KMS-11 (cell line): ENCODE measurements around the gene MYG1.

Source experiments
- H2AFZ ChIP-seq: fragments of 200-600 bp; sonication (generic); 2 replicates; pipeline ENCODE4 v1.6.1; 2016; ENCODE audit warnings: antibody characterized with exemption, mixed run types, low read depth
- H3K27ac ChIP-seq: fragments of 200-600 bp; sonication (generic); 2 replicates; pipeline ENCODE4 v1.6.1; 2016; ENCODE audit warnings: mild to moderate bottlenecking, mixed run types
- H3K27me3 ChIP-seq: fragments of 200-600 bp; sonication (generic); 2 replicates; pipeline ENCODE4 v1.6.1; 2017; ENCODE audit warnings: mild to moderate bottlenecking, low read depth, mixed run types, moderate library complexity; ENCODE audit not compliant: insufficient read depth
- H3K36me3 ChIP-seq: fragments of 200-600 bp; sonication (generic); 2 replicates; pipeline ENCODE4 v1.6.1; 2017; ENCODE audit warnings: mild to moderate bottlenecking, mixed run types; ENCODE audit not compliant: insufficient read depth
- H3K4me1 ChIP-seq: fragments of 200-600 bp; sonication (generic); 2 replicates; pipeline ENCODE4 v1.6.1; 2016; ENCODE audit warnings: mild to moderate bottlenecking, low read depth, mixed run types; ENCODE audit not compliant: poor library complexity, severe bottlenecking
- H3K4me2 ChIP-seq: fragments of 200-600 bp; sonication (generic); 2 replicates; pipeline ENCODE4 v1.7.0; 2016; ENCODE audit warnings: mild to moderate bottlenecking, mixed run types
- H3K4me3 ChIP-seq: fragments of 200-600 bp; sonication (generic); IDR thresholded peaks from 2 replicates; pipeline ENCODE4 v1.6.1; 2017; ENCODE audit warnings: low read depth, low read length, mixed read lengths; ENCODE audit not compliant: insufficient read depth
- H3K79me2 ChIP-seq: fragments of 200-600 bp; sonication (generic); 2 replicates; pipeline ENCODE4 v1.6.1; 2016; ENCODE audit warnings: low read depth, mixed run types; ENCODE audit not compliant: insufficient read depth
- H3K9ac ChIP-seq: fragments of 200-600 bp; sonication (generic); 2 replicates; pipeline ENCODE4 v1.6.1; 2016; ENCODE audit warnings: mild to moderate bottlenecking, mixed run types
- H4K20me1 ChIP-seq: fragments of 200-600 bp; sonication (generic); 2 replicates; pipeline ENCODE4 v1.6.1; 2016; ENCODE audit warnings: mild to moderate bottlenecking, mixed run types; ENCODE audit not compliant: insufficient read depth
- CTCF ChIP-seq: fragments of 200-600 bp; sonication (generic); conservative IDR thresholded peaks from 2 replicates; pipeline ENCODE4 v1.6.1; 2017; ENCODE audit warnings: low read depth, mild to moderate bottlenecking, antibody characterized with exemption, low read length, moderate library complexity, mixed read lengths

The MYG1 gene

GRCh38 chr12:53279888-53280498, 19.5 kb upstream of the MYG1 start:
- no peak for TF ChIP-seq CTCF
- Histone ChIP-seq H3K4me2 (no peak overlapping the region), H3K79me2 (no peaks in the 10 kb centered on the region), H3K4me1 (no peaks in the 10 kb centered on the region), H3K4me3 (no peak overlapping the region), H3K9ac (no peak overlapping the region), H3K27me3 (no peaks in the 10 kb centered on the region), H4K20me1 (no peaks in the 10 kb centered on the region), H3K36me3 (peaks cover 25% of the 10 kb centered on the region; the same call in 1 of the 2 replicates), H2AFZ (no peak overlapping the region), H3K27ac (no peak overlapping the region)

GRCh38 chr12:53286448-53286847, 13.0 kb upstream of the MYG1 start:
- Histone ChIP-seq H3K4me1 (peaks cover 11% of the 10 kb centered on the region), H4K20me1 (no peaks in the 10 kb centered on the region), H3K27me3 (no peaks in the 10 kb centered on the region), H3K27ac (no peak overlapping the region; the same call in 1 of the 2 replicates), H3K4me2 (no peak overlapping the region), H3K36me3 (peaks cover 20% of the 10 kb centered on the region; the same call in 1 of the 2 replicates), H2AFZ (no peak overlapping the region), H3K9ac (no peak overlapping the region), H3K79me2 (no peaks in the 10 kb centered on the region), H3K4me3 (no peak overlapping the region)
- TF ChIP-seq CTCF, result no peak

GRCh38 chr12:53287741-53288216, 11.7 kb upstream of the MYG1 start:
- TF ChIP-seq CTCF, result peak; percentile 99
- Histone ChIP-seq H3K27me3 (no peaks in the 10 kb centered on the region), H3K27ac (no peak overlapping the region), H3K9ac (no peak overlapping the region), H3K79me2 (no peaks in the 10 kb centered on the region), H3K4me2 (no peak overlapping the region), H3K4me1 (peaks cover 21% of the 10 kb centered on the region), H2AFZ (no peak overlapping the region), H3K36me3 (peaks cover 10% of the 10 kb centered on the region; the same call in 1 of the 2 replicates), H3K4me3 (no peak overlapping the region), H4K20me1 (no peaks in the 10 kb centered on the region)

GRCh38 chr12:53288322-53288721, 11.2 kb upstream of the MYG1 start:
- no peak overlapping the region for H3K27ac ChIP-seq
- H3K9ac ChIP-seq, result no peak overlapping the region
- H3K27me3 ChIP-seq, result no peaks in the 10 kb centered on the region
- H4K20me1 ChIP-seq, result no peaks in the 10 kb centered on the region
- no peak for TF ChIP-seq CTCF
- peaks cover 5% of the 10 kb centered on the region; the same call in 1 of the 2 replicates for H3K36me3 ChIP-seq
- no peaks in the 10 kb centered on the region for H3K79me2 ChIP-seq
- H2AFZ ChIP-seq, result no peak overlapping the region
- H3K4me2 ChIP-seq, result no peak overlapping the region
- H3K4me1 ChIP-seq, result peaks cover 24% of the 10 kb centered on the region
- no peak overlapping the region for H3K4me3 ChIP-seq
